Ascending aorta (tissue), 2 donors: ENCODE data around the gene KLHL20. TPM values are rescaled to one million over a fixed set of nuclear protein-coding genes. Genes with fewer than 3 reads are reported as not detected.

Experiments
- DNase-seq, 2 donors: peaks; one replicate each; pipeline ENCODE4 v3.0.0-alpha.2; 2019; ENCODE audit warnings: low spot score in 2 of 2
- H3K27ac ChIP-seq, 2 donors: fragments of 200-600 bp; sonication (generic); one replicate each; pipeline ENCODE4 v1.5.1; 2016 to 2017; ENCODE audit warnings: mild to moderate bottlenecking in 1 of 2
- H3K27me3 ChIP-seq: fragments of 200-600 bp; sonication (generic); one replicate; pipeline ENCODE4 v1.5.1; 2017
- H3K36me3 ChIP-seq, 2 donors: fragments of 200-600 bp; sonication (generic); one replicate each; pipeline ENCODE4 v1.5.1; 2016
- H3K4me1 ChIP-seq, 2 donors: fragments of 200-600 bp; sonication (generic); one replicate each; pipeline ENCODE4 v1.5.1; 2016 to 2017; ENCODE audit warnings: mild to moderate bottlenecking in 1 of 2
- H3K4me3 ChIP-seq, 2 donors: fragments of 200-600 bp; sonication (generic); one replicate each; pipeline ENCODE4 v1.5.1; 2016 to 2017; ENCODE audit warnings: mild to moderate bottlenecking in 1 of 2
- H3K9me3 ChIP-seq, 2 donors: fragments of 200-600 bp; sonication (generic); one replicate each; pipeline ENCODE4 v1.5.1; 2016
- CTCF ChIP-seq, 3 experiments: fragments of 200-600 bp in 2 of 3; fragments of 450-650 bp in 1 of 3; sonication (generic) in 2 of 3; IDR thresholded peaks; one replicate each; pipeline ENCODE4 v1.5.1; 2016 to 2019; ENCODE audit warnings: antibody characterized with exemption in 3 of 3, mild to moderate bottlenecking in 1 of 3, moderate library complexity in 1 of 3
- intact Hi-C: fragments of 100-400 bp; cut with DNase I; formaldehyde crosslinking; loops from one replicate; pipeline ENCODE4 v1.15.1; 2023
- total RNA-seq: library from RNA; depleted of rRNA; stranded (reverse); fragments of >200 nt; gene quantifications from one replicate; pipeline ENCODE4 v1.1.0, GENCODE V29; 2016

Gene KLHL20
- total RNA-seq, 1 donor from 2014 or later = 15.5 TPM

- intact Hi-C loops = no loop called here
- no peak for DNase-seq
- no peak overlapping the region for H3K27ac ChIP-seq
- TF ChIP-seq CTCF (IDR thresholded peaks at IDR 0.05) = no peak
- H3K4me3 ChIP-seq = no peak overlapping the region
- no peaks in the 10 kb centered on the region for H3K4me1 ChIP-seq
- H3K9me3 ChIP-seq = peaks cover 4 to 13% of the 10 kb centered on the region in 2 donors
- no peaks in the 10 kb centered on the region for H3K27me3 ChIP-seq
- H3K36me3 ChIP-seq = peaks cover 10 to 25% of the 10 kb centered on the region in 2 donors
Measured at GRCh38 chr1:173742203-173742886, 27.6 kb downstream of the KLHL20 start.

- peaks cover 0 to 6% of the 10 kb centered on the region in 2 donors for H3K9me3 ChIP-seq
- no peak overlapping the region for H3K4me3 ChIP-seq
- no peak for TF ChIP-seq CTCF (IDR thresholded peaks at IDR 0.05)
- H3K36me3 ChIP-seq = peaks cover 10 to 16% of the 10 kb centered on the region in 2 donors
- no peaks in the 10 kb centered on the region for H3K4me1 ChIP-seq
- intact Hi-C loops = no loop called here
- H3K27ac ChIP-seq = no peak overlapping the region
- no peak for DNase-seq
- no peaks in the 10 kb centered on the region for H3K27me3 ChIP-seq
Measured at GRCh38 chr1:173744651-173745050, 29.9 kb downstream of the KLHL20 start.

- Histone ChIP-seq H3K27ac (no peak overlapping the region), H3K27me3 (no peaks in the 10 kb centered on the region), H3K4me3 (no peak overlapping the region), H3K9me3 (no peaks in the 10 kb centered on the region), H3K4me1 (no peaks in the 10 kb centered on the region), H3K36me3 (peaks cover 12 to 27% of the 10 kb centered on the region in 2 donors)
- intact Hi-C loops = no loop called here
- TF ChIP-seq CTCF (IDR thresholded peaks at IDR 0.05) = no peak
- no peak for DNase-seq
Measured at GRCh38 chr1:173749137-173749536, 34.4 kb downstream of the KLHL20 start.

- H3K4me1 ChIP-seq = no peaks in the 10 kb centered on the region
- no peak overlapping the region for H3K27ac ChIP-seq
- no peaks in the 10 kb centered on the region for H3K9me3 ChIP-seq
- no peak overlapping the region for H3K4me3 ChIP-seq
- intact Hi-C loops = no loop called here
- TF ChIP-seq CTCF (IDR thresholded peaks at IDR 0.05) = no peak
- no peaks in the 10 kb centered on the region for H3K27me3 ChIP-seq
- peaks cover 46 to 73% of the 10 kb centered on the region in 2 donors for H3K36me3 ChIP-seq
- no peak for DNase-seq
Measured at GRCh38 chr1:173753830-173754229, 39.0 kb downstream of the KLHL20 start.

- Histone ChIP-seq H3K36me3 (peaks cover 54 to 72% of the 10 kb centered on the region in 2 donors), H3K4me3 (no peak overlapping the region), H3K27me3 (no peaks in the 10 kb centered on the region), H3K4me1 (no peaks in the 10 kb centered on the region), H3K27ac (no peak overlapping the region), H3K9me3 (peaks cover 0 to 8% of the 10 kb centered on the region in 2 donors)
- no peak for DNase-seq
- intact Hi-C loops = no loop called here
- TF ChIP-seq CTCF (IDR thresholded peaks at IDR 0.05) = no peak
Measured at GRCh38 chr1:173757666-173758065, 42.9 kb downstream of the KLHL20 start.
